ENCODE results near the gene ZNF326. TPM values are rescaled to one million over a fixed set of nuclear protein-coding genes. Genes with fewer than 3 reads are reported as not detected.

The ZNF326 gene
- total and polyA plus RNA-seq, 10 of the 15 experiments (the other 5 are each of a cell fraction or from before 2014, with no cell fraction given) = 7.1 to 29.4 (median 21.9) TPM

DNA sequence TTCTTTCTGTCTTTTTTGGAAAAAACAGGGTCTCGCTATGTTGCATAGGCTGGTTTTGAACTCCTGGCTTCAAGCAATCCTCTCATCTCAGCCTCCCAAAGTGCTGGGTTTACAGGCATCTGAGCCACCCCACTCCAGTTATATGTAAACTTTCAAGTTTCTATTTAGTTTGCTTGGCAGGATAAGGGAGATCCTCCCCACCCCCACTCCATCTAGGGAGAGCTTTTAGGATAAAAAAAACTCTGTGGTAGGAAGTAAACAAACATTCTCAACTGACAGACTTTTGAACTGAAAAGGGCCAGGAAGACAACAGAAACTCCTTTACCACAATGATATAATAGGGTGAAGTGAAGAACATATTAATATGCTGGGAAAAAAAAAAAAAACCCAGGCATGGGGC, 41.0 kb upstream of the ZNF326 start:
- SMC1A ChIA-PET (ENCODE audit: uncharacterized antibody, unreplicated experiment) = interaction anchor here (0.7 to 1.4 kb wide), 7 partner anchors 10 to 174 kb away, joined by 3 to 4 read pairs (median 3); no protein-coding TSS in a partner anchor
- POLR2A ChIA-PET = no interaction called here
- FAIRE-seq (no peak), DNase-seq (ENCODE audit: low read depth, low spot score) (no peak), ATAC-seq (no peak)
- CTCF ChIA-PET = interaction anchor here (0.6 to 1.3 kb wide), 7 partner anchors 23 to 191 kb away, joined by 3 to 5 read pairs (median 3); no protein-coding TSS in a partner anchor
- Histone ChIP-seq H3K79me2 (ENCODE audit: control insufficient read depth, insufficient read depth, low read length) (no peaks in the 10 kb centered on the region), H3K9ac (ENCODE audit: control insufficient read depth, insufficient read depth, low read length) (no peak overlapping the region), H3K27ac (ENCODE audit: control insufficient read depth, insufficient read depth) (no peak overlapping the region), H3K4me1 (ENCODE audit: control insufficient read depth, insufficient read depth, low read length) (peaks cover 19% of the 10 kb centered on the region), H3K4me2 (ENCODE audit: control insufficient read depth, insufficient read depth) (no peak overlapping the region), H2AFZ (ENCODE audit: control insufficient read depth, low read depth, low read length) (no peak overlapping the region), H3K36me3 (ENCODE audit: control insufficient read depth in 2 of 2, insufficient read depth in 2 of 2, low read length in 1 of 2) (no peaks in the 10 kb centered on the region), H4K20me1 (ENCODE audit: control insufficient read depth, insufficient read depth) (no peaks in the 10 kb centered on the region), H3K9me3 (replicated peaks; ENCODE audit: control insufficient read depth, insufficient read depth, low read length) (no peaks in the 10 kb centered on the region; the same call in 1 of the 3 replicates), H3K27me3 (replicated peaks in 1 of 2; ENCODE audit: control insufficient read depth in 2 of 2, insufficient read depth in 2 of 2, low read length in 1 of 2) (no peaks in the 10 kb centered on the region), H3K4me3 (no peak overlapping the region)
- intact Hi-C loops (cut with micrococcal nuclease; ENCODE audit: unreplicated experiment) = loop anchor here (1.0 to 5.0 kb wide), 2 partner anchors 112 to 150 kb away; no protein-coding TSS in a partner anchor
- 100% methylated on average over 1 of the region's 1 CpG for WGBS (ENCODE audit: insufficient coverage, insufficient replicate concordance, low lambda C conversion rate, missing lambda C conversion rate)
- in situ Hi-C loops (cut with MboI) = no loop called here
- BruUV-seq (replicated peaks) = no TSS peak
- TF ChIP-seq, protein P1, sequence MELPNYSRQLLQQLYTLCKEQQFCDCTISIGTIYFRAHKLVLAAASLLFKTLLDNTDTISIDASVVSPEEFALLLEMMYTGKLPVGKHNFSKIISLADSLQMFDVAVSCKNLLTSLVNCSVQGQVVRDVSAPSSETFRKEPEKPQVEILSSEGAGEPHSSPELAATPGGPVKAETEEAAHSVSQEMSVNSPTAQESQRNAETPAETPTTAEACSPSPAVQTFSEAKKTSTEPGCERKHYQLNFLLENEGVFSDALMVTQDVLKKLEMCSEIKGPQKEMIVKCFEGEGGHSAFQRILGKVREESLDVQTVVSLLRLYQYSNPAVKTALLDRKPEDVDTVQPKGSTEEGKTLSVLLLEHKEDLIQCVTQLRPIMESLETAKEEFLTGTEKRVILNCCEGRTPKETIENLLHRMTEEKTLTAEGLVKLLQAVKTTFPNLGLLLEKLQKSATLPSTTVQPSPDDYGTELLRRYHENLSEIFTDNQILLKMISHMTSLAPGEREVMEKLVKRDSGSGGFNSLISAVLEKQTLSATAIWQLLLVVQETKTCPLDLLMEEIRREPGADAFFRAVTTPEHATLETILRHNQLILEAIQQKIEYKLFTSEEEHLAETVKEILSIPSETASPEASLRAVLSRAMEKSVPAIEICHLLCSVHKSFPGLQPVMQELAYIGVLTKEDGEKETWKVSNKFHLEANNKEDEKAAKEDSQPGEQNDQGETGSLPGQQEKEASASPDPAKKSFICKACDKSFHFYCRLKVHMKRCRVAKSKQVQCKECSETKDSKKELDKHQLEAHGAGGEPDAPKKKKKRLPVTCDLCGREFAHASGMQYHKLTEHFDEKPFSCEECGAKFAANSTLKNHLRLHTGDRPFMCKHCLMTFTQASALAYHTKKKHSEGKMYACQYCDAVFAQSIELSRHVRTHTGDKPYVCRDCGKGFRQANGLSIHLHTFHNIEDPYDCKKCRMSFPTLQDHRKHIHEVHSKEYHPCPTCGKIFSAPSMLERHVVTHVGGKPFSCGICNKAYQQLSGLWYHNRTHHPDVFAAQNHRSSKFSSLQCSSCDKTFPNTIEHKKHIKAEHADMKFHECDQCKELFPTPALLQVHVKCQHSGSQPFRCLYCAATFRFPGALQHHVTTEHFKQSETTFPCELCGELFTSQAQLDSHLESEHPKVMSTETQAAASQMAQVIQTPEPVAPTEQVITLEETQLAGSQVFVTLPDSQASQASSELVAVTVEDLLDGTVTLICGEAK (IDR thresholded peaks at IDR 0.05; ENCODE audit: borderline replicate concordance) = no peak
- no peak for TF ChIP-seq CREB1 (IDR thresholded peaks at IDR 0.05; ENCODE audit: low read depth)
- TF ChIP-seq SIX5 (IDR thresholded peaks at IDR 0.05; ENCODE audit: low read depth, low read length, severe bottlenecking) = no peak
- TF ChIP-seq SPI1 (IDR thresholded peaks at IDR 0.05; ENCODE audit: borderline replicate concordance, insufficient read depth, low read depth, low read length) = no peak
- RAD21 ChIA-PET (ENCODE audit: unreplicated experiment) = no interaction called here
